GM23338 (cell line): ENCODE measurements around the gene ZBTB20. TPM values are rescaled to one million over a fixed set of nuclear protein-coding genes. Genes with fewer than 3 reads are reported as not detected.

ENCODE experiments used
- ATAC-seq: fragments of 200-7000 bp; cut with Tn5 transposase; 3 replicates; pipeline ENCODE4 v1.9.1; 2020
- DNase-seq: peaks from one replicate; pipeline ENCODE4 v3.0.0-alpha.2; 2015; ENCODE audit warnings: low spot score
- H2AFZ ChIP-seq: fragments of 200-600 bp; sonication (generic); 2 replicates; pipeline ENCODE4 v1.8.0; 2016; ENCODE audit warnings: antibody characterized with exemption, mild to moderate bottlenecking, moderate library complexity
- H3F3A ChIP-seq: fragments of 200-600 bp; sonication (generic); replicated peaks from 2 replicates; pipeline ENCODE4 v1.8.0; 2017; ENCODE audit warnings: antibody characterized with exemption, mixed run types, low read depth
- H3K27ac ChIP-seq: fragments of 200-600 bp; sonication (generic); 2 replicates; pipeline ENCODE4 v1.6.1; 2016; ENCODE audit warnings: low read depth
- H3K27me3 ChIP-seq: fragments of 200-600 bp; sonication (generic); 2 replicates; pipeline ENCODE4 v1.8.0; 2016; ENCODE audit warnings: mild to moderate bottlenecking, mixed run types, moderate library complexity; ENCODE audit not compliant: insufficient read depth
- H3K36me3 ChIP-seq: fragments of 200-600 bp; sonication (generic); 2 replicates; pipeline ENCODE4 v1.8.0; 2016; ENCODE audit warnings: mild to moderate bottlenecking; ENCODE audit not compliant: insufficient read depth
- H3K4me1 ChIP-seq: fragments of 200-600 bp; sonication (generic); 2 replicates; pipeline ENCODE4 v1.8.0; 2016; ENCODE audit warnings: mild to moderate bottlenecking, moderate library complexity; ENCODE audit not compliant: insufficient read depth
- H3K4me2 ChIP-seq: fragments of 200-600 bp; sonication (generic); 2 replicates; pipeline ENCODE4 v1.7.1; 2017; ENCODE audit warnings: mixed run types
- H3K4me3 ChIP-seq: fragments of 200-600 bp; sonication (generic); 2 replicates; pipeline ENCODE4 v1.6.1; 2016; ENCODE audit warnings: mixed run types
- H3K79me2 ChIP-seq: fragments of 200-600 bp; sonication (generic); replicated peaks from 2 replicates; pipeline ENCODE4 v1.8.0; 2017; ENCODE audit warnings: mild to moderate bottlenecking; ENCODE audit not compliant: insufficient read depth
- H3K9me2 ChIP-seq: fragments of 200-600 bp; sonication (generic); 2 replicates; pipeline ENCODE4 v1.8.0; 2017; ENCODE audit not compliant: insufficient read depth
- H4K20me1 ChIP-seq: fragments of 200-600 bp; sonication (generic); replicated peaks from 2 replicates; pipeline ENCODE4 v1.8.0; 2017; ENCODE audit warnings: mild to moderate bottlenecking; ENCODE audit not compliant: insufficient read depth
- H3K27ac Mint-ChIP-seq: 2 replicates; pipeline ENCODE4 v1.8.0; 2020; ENCODE audit warnings: inconsistent platforms, mild to moderate bottlenecking, moderate library complexity, mixed read lengths
- H3K27me3 Mint-ChIP-seq: 3 replicates; pipeline ENCODE4 v1.8.0; 2022; ENCODE audit warnings: low read depth, mild to moderate bottlenecking, moderate library complexity, mixed read lengths, inconsistent platforms; ENCODE audit not compliant: insufficient read depth, poor library complexity
- H3K36me3 Mint-ChIP-seq: 3 replicates; pipeline ENCODE4 v1.8.0; 2021; ENCODE audit warnings: low read depth, mild to moderate bottlenecking, inconsistent platforms, moderate library complexity, mixed read lengths
- H3K4me1 Mint-ChIP-seq: 3 replicates; pipeline ENCODE4 v1.8.0; 2020; ENCODE audit warnings: mild to moderate bottlenecking, inconsistent platforms, mixed read lengths
- H3K4me3 Mint-ChIP-seq: 3 replicates; pipeline ENCODE4 v1.8.0; 2021; ENCODE audit warnings: moderate library complexity, mild to moderate bottlenecking, inconsistent platforms, mixed read lengths
- H3K9me3 Mint-ChIP-seq: 3 replicates; pipeline ENCODE4 v1.8.0; 2020; ENCODE audit warnings: moderate library complexity, mild to moderate bottlenecking, inconsistent platforms, mixed read lengths
- CREB1 ChIP-seq: fragments of 250-450 bp; sonication (Bioruptor Pico); IDR thresholded peaks from 2 replicates; pipeline ENCODE4 v1.5.0; 2020; ENCODE audit warnings: low read depth, mild to moderate bottlenecking, moderate library complexity
- CTCF ChIP-seq, 2 experiments: fragments of 200-600 bp in 1 of 2; sonication (generic) in 1 of 2; conservative IDR thresholded peaks; 2 replicates each; pipeline versions ENCODE4 v1.5.1 to v1.6.1; 2016 to 2017; ENCODE audit warnings: antibody characterized with exemption in 2 of 2, low read depth in 2 of 2, mild to moderate bottlenecking in 2 of 2, moderate library complexity in 1 of 2
- EZH2 ChIP-seq: fragments of 200-600 bp; sonication (generic); IDR thresholded peaks from one replicate; pipeline ENCODE4 v1.8.0; 2017; ENCODE audit warnings: antibody characterized with exemption, mild to moderate bottlenecking, low read depth; ENCODE audit not compliant: unreplicated experiment
- JUNB ChIP-seq: IDR thresholded peaks from one replicate; pipeline ENCODE4 v1.6.1; 2016; ENCODE audit warnings: antibody characterized with exemption; ENCODE audit not compliant: unreplicated experiment
- NANOG ChIP-seq: IDR thresholded peaks from 2 replicates; pipeline ENCODE4 v1.6.1; 2016; ENCODE audit warnings: antibody characterized with exemption, borderline replicate concordance
- POLR2AphosphoS5 ChIP-seq: IDR thresholded peaks from 2 replicates; pipeline ENCODE4 v1.6.1; 2016; ENCODE audit warnings: antibody characterized with exemption, low read depth
- REST ChIP-seq: IDR thresholded peaks from one replicate; pipeline ENCODE4 v1.6.1; 2018; ENCODE audit warnings: antibody characterized with exemption; ENCODE audit not compliant: unreplicated experiment
- STAT1 ChIP-seq: IDR thresholded peaks from one replicate; pipeline ENCODE4 v1.6.1; 2016; ENCODE audit warnings: antibody characterized with exemption; ENCODE audit not compliant: unreplicated experiment
- ZNF114 ChIP-seq: fragments of 250-450 bp; sonication (Bioruptor Pico); IDR thresholded peaks from 2 replicates; pipeline ENCODE4 v1.5.0; 2020; ENCODE audit warnings: mild to moderate bottlenecking, moderate library complexity
- polyA plus RNA-seq: library from polyadenylated mRNA; unstranded; fragments of >200 nt; fragmentation: Nextera tagmentation; extraction: Ambion mirVana; gene quantifications from 2 replicates; pipeline ENCODE4 v1.2.1, GENCODE V29; 2016
- total RNA-seq: library from RNA; depleted of rRNA; stranded (reverse); fragments of >200 nt; shearing (Covaris generic); gene quantifications from 2 replicates; pipeline ENCODE4 v1.2.3, GENCODE V29; 2014

The ZBTB20 gene
- total and polyA plus RNA-seq, 2 experiments from 2014 or later = 2.0 to 3.3 TPM

DNA sequence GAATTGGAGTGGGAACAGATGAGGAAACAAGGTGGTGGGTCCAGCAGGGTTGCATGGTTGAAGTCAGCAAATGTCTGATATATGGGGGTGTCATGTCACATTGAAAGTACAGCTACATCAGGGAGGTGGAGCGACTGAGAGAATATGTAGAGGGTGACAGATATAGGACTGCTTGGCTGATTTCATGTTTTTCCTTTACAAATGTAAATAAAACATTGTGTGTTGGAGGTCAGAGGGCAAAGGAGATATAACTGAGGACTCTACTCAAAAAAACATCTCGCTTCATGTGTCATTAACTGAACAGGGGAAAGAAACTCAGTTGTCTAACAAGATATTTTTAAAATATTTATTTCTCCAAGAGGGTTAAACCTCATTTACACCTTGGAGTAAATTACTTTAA is 675.6 kb downstream of the ZBTB20 start:
- no peaks in the 10 kb centered on the region for H3K79me2 ChIP-seq
- H3K27ac Mint-ChIP-seq = no peak overlapping the region

More for the DNA sequence above, 675.6 kb downstream of the ZBTB20 start:
- Histone ChIP-seq H3K4me1 (no peaks in the 10 kb centered on the region), H2AFZ (no peak overlapping the region), H3K27ac (no peak overlapping the region), H3K36me3 (no peaks in the 10 kb centered on the region), H3F3A (no peaks in the 10 kb centered on the region), H4K20me1 (no peaks in the 10 kb centered on the region), H3K27me3 (no peaks in the 10 kb centered on the region), H3K9me2 (no peaks in the 10 kb centered on the region), H3K4me2 (no peak overlapping the region), H3K4me3 (no peak overlapping the region)
- ATAC-seq = no peak
- H3K36me3 Mint-ChIP-seq = no peaks in the 10 kb centered on the region
- no peak for DNase-seq
- no peak overlapping the region for H3K4me3 Mint-ChIP-seq
- no peaks in the 10 kb centered on the region for H3K4me1 Mint-ChIP-seq
- H3K27me3 Mint-ChIP-seq = no peaks in the 10 kb centered on the region
- H3K9me3 Mint-ChIP-seq = no peaks in the 10 kb centered on the region
- no peak for TF ChIP-seq CREB1
- no peak for TF ChIP-seq POLR2AphosphoS5
- TF ChIP-seq ZNF114 = no peak
- no peak for TF ChIP-seq JUNB
- no peak for TF ChIP-seq EZH2
- no peak for TF ChIP-seq CTCF (conservative IDR thresholded peaks at IDR 0.05; ENCODE audit: low read depth in 2 of 2)
- TF ChIP-seq NANOG = no peak
- TF ChIP-seq STAT1 = no peak
- TF ChIP-seq REST = no peak
